PFSK-1 (cell line): Measurements from ENCODE around the gene ZNF219.

Source experiments
- POLR2AphosphoS5 ChIP-seq: IDR thresholded peaks from 2 replicates; pipeline ENCODE4 v1.6.1; 2012; ENCODE audit warnings: low read depth, mild to moderate bottlenecking, control low read depth, low read length, moderate library complexity
- REST ChIP-seq, 2 experiments: IDR thresholded peaks; 2 replicates each; pipeline versions ENCODE4 v1.6.1 to v1.8.0; 2011 to 2012; ENCODE audit warnings: low read depth in 2 of 2, low read length in 2 of 2, control low read depth in 1 of 2, inconsistent platforms in 1 of 2, mild to moderate bottlenecking in 1 of 2, moderate library complexity in 1 of 2; ENCODE audit not compliant: insufficient read depth in 1 of 2
- SIN3A ChIP-seq: IDR thresholded peaks from 2 replicates; pipeline ENCODE4 v1.6.1; 2012; ENCODE audit warnings: mild to moderate bottlenecking, low read length, moderate library complexity, borderline replicate concordance; ENCODE audit not compliant: insufficient read depth
- TAF1 ChIP-seq: IDR thresholded peaks from 2 replicates; pipeline ENCODE4 v1.6.1; 2012; ENCODE audit warnings: low read length, control low read depth, borderline replicate concordance; ENCODE audit not compliant: insufficient read depth

- TF ChIP-seq REST (IDR thresholded peaks at IDR 0.05; ENCODE audit: insufficient read depth in 1 of 2, low read depth in 2 of 2, low read length in 2 of 2) = no peak
- no peak for TF ChIP-seq POLR2AphosphoS5
- no peak for TF ChIP-seq SIN3A
- TF ChIP-seq TAF1 = no peak
These were observed 14.9 kb upstream of the ZNF219 start for GRCh38 chr14:21113369-21113768.
